GM18499 (cell line): ENCODE data around the gene OSCP1.

Experiments
- ATAC-seq: cut with Tn5 transposase; IDR thresholded peaks from one replicate; pipeline ENCODE4 v1.9.1; 2021; ENCODE audit warnings: moderate number of reproducible peaks; ENCODE audit not compliant: insufficient read depth, unreplicated experiment

The OSCP1 gene

DNA sequence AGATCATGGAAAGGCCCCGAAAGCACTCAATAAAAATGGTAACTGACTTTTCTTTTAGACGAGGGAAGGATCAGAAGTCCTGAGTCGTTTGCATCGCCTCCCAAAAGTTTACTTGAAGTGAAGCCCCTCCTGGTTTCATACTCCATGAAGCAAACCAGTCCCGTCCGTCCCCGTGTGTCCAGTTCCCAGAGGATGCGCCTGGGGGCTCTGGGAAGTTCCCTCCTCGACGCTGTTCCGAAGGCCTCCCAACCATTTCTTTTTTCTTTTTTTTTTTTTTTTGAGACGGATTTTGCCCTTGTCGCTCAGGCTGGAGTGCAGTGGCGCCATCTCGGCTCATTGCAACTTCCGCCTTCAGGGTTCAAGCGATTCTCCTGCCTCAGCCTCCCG lies 661 bp upstream of the OSCP1 start:
- ATAC-seq: no peak

GRCh38 chr1:36448530-36449056 lies 1.7 kb downstream of the OSCP1 start:
- ATAC-seq: no peak

DNA sequence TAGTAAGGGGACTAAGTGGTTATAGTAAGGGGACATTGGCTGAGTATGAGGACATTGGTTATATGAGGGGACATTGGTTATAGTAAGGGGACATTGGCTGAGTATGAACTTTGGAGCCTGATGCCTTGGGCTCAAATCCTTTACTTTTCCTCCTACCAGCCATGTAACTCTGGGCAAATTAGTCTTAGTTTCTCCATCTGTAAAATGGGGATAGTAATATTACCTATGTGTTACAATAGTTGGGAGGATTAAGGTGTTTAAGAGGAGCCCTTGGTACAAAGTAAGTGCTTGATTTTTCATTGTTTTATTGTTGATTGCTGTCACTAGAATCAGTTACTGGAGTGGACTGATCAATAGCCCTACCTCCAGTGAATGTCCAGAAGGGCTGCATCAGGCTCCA lies 2.8 kb downstream of the OSCP1 start:
- ATAC-seq: no peak

- no peak for ATAC-seq
These were observed 3.5 kb downstream of the OSCP1 start for GRCh38 chr1:36446746-36447145.

- ATAC-seq: no peak
These were observed 4.0 kb downstream of the OSCP1 start for GRCh38 chr1:36446271-36446670.

DNA sequence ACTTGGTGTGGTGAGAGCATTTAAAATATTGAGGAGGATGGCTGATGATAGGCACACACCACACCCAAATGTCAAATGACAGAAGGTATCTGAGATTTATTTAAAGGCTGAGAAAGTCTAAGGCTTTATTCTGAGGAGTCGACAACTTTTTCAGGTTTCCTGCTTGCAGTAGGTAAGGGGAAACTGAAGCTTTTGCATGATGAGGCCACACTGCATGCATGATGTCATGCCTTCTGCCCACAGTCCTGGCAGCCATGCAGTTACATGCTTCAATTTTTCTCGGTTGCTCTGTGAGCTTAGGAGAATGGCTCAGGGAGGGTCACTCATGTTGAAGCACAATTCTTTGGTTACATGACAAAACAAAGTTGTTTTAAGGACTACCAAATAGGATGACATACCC lies 7.0 kb downstream of the OSCP1 start:
- no peak for ATAC-seq

GRCh38 chr1:36442337-36442736 lies 7.9 kb downstream of the OSCP1 start:
- ATAC-seq: no peak

GRCh38 chr1:36440646-36441045 lies 9.6 kb downstream of the OSCP1 start:
- no peak for ATAC-seq

GRCh38 chr1:36440044-36440443 lies 10.2 kb downstream of the OSCP1 start:
- ATAC-seq: no peak

DNA sequence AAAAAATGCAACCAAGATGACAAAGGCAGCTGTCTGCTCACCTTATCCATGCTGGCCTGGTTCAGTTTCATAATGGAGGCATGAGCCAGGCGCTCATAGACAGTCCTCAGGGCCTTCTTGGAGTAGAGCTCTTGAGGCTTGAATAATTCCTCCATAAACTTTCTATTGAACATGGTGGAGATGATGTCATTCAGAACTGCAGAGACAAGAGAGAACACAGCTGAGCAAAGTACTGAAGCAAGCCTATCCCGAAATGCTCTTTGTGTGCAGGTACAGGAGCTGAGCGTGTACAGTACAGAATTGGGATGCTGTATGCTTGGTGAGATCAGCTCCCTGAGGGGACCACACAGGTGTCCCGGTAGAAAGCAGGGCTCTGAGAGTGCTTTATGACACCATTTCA lies 11.5 kb downstream of the OSCP1 start:
- no peak for ATAC-seq

- no peak for ATAC-seq
These were observed 13.4 kb downstream of the OSCP1 start for GRCh38 chr1:36436821-36437220.

DNA sequence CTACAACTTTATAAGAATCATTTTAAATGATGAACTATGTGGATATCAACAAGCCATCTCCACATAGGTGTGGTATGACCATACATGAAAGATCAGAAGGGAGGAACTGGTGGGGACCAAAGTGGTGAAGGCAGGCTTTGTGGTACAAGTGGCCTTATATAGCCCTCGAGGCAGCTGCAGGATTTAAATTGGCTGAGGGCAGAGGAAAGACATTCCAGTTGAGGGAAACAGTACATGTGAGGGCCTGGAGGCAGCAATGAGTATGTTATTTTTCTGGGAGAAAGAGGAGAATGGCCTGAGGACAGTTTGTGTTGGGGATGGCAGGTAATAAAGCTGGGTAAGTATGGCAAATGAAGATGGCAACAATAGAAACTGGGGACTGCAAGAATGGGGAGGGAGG lies 17.1 kb downstream of the OSCP1 start:
- ATAC-seq: no peak

DNA sequence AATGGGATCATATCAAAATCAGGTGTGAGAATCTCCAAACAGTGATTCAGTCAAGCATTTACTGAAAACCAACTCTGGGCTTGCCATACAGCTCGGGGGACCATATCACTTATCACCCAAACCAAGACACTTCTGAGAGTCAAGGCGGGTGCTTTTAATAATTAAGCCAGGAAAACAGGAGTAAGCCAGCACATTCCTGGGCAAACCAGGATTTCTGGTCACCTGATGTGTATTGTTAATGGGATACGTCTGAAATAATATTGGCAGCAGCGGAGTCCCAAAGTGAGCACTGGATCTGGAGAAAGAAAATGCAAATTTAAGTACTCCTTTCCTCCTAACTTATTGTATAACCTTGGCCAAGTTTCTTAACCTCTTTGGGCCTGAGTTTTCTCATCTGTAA lies 17.6 kb downstream of the OSCP1 start:
- ATAC-seq: no peak

DNA sequence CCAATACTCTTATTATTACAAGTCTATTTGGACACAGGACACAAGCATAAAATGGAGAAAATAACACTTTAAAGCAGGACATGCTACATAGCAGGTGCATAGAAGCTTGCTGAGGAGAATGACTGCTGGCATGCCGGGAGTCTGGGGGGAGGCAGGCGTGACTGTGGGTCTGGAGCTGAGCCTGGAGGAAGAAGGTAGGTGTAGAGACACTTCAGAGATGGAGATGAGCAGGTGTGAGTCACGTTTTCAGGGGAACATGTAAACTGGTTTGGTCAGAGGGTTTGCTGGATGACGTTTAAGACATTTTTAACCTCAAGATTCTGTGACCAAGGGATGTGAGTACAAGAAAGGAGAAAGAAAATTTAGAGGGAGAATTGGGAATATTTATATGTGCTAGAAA lies 24.5 kb downstream of the OSCP1 start:
- no peak for ATAC-seq

- ATAC-seq: no peak
These were observed 28.6 kb downstream of the OSCP1 start for GRCh38 chr1:36421649-36422048.

DNA sequence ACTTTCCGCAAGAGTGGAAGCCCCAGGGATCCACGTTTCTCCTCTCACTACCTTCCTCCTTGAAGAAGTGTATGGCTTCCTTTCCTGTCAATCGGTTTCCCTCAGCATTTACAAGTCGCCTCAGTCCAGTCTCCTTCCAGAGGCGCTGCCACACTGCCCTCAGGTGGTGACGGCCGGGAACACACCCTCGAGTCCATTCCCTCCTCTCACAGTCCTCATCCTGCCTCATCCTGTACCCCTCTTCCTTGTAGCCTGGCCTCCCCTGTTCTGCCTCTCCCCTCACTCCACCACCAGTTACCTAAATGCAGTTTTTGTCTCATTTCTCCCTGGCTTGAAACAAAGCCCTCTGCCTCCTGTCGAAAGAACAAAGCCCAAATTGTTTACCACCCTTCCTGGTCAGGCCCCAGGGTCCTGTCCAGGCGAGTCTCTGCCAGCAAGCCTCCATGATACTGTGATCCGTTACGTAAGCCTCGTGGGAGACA lies 29.4 kb downstream of the OSCP1 start:
- no peak for ATAC-seq

DNA sequence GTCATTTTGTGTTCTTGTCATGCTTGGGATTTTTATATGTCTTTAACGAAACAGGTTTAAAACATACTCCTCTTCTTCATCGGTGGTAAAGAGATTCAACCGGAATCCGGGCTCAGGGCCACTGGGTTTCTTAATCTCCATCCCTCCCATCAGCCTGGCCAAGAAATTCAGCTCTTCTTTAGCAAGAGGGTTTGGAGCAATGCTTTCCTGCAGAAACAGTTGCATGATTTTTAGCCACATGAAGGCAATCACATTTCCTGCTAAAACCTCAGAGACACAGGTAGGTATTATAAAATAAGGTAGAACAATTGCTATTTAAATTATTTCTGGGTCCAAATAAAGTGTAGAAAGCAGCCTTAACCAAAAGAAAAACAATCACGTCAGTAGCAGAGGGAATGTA lies 29.8 kb downstream of the OSCP1 start:
- no peak for ATAC-seq

DNA sequence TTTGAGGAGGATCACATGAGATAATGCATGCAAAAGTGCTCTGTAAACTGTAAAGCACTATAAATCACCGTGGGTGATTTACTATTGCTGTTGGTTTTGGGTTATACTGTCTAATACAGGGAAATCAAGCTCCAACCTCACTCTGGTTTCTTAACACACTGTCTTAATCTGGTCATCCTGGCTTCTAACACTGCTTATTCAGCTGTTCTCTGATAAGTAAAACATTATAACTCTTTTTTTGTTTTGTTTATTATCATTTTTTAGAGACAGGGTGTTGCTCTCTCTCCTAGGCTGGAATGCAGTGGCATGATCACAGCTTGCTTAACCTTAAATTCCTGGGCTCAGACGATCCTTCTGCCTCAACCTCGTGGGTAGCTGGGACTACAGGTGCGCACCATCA lies 30.7 kb downstream of the OSCP1 start:
- no peak for ATAC-seq

DNA sequence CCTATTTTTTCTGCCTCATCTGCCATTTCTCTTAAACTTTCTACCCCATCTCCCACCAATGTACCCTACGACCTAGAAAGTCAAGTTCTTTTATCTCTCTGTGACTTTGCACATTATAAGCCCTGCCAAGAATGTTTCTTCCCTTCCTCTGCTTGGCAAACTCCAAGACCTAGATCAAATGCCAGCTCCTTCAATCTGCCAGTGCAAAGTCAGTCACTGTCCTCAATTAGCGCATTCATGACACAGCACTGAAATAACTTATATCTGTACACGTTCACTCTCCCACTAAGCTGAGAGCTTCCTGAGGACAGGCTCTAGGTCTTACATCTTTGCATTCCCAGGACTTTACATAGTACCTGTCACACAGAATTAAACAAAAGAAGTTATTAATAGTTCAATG lies 31.1 kb downstream of the OSCP1 start:
- no peak for ATAC-seq

GRCh38 chr1:36417931-36418330 lies 32.3 kb downstream of the OSCP1 start:
- no peak for ATAC-seq

GRCh38 chr1:36415661-36416326 lies 34.5 kb downstream of the OSCP1 start:
- ATAC-seq: no peak

DNA sequence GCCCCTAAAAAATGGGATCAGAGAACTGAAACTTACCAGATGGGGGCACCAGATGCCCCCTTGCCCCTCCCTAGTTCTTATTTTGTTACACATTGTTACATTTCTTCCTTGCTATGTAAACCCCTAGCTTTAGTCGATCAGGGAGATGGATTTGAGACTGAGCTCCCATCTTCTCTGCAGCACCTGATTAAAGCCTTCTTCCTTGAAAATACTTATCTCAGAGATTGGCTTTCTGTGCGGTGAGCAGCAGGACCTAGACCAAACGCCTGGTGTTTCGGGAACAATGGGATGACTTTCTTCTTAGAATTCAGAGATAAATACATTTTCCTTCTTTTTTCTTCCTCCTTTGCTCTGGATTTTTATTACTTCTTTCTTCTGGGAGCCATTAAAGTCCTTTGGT lies 35.9 kb downstream of the OSCP1 start:
- ATAC-seq: no peak
